Activated CD8-positive, alpha-beta T cell treated with anti-CD3 and anti-CD28 coated beads for 36 hours (primary cell): ENCODE results near the gene C1orf159. TPM values are rescaled to one million over a fixed set of nuclear protein-coding genes. Genes with fewer than 3 reads are reported as not detected.

Experiments used
- ATAC-seq: fragments of 200-7000 bp; cut with Tn5 transposase; one replicate; pipeline ENCODE4 v1.10.0; 2021; ENCODE audit warnings: mild to moderate bottlenecking, moderate library complexity
- CTCF ChIA-PET: fragments of 350-600 bp; sonication (Branson Sonifier 250); formaldehyde crosslinking; loops from one replicate; lab custom pipeline; 2021; ENCODE audit warnings: antibody characterized with exemption; lab: Charles Lee
- POLR2A ChIA-PET: fragments of 350-600 bp; sonication (Branson Sonifier 250); formaldehyde crosslinking; loops from one replicate; lab custom pipeline; 2021; ENCODE audit warnings: antibody characterized with exemption; lab: Charles Lee
- DNase-seq: peaks from one replicate; pipeline ENCODE4 v3.0.0-alpha.2; 2020
- H3K27ac Mint-ChIP-seq: one replicate; pipeline ENCODE4 v1.8.0; 2021; ENCODE audit warnings: mild to moderate bottlenecking, mixed read lengths
- H3K27me3 Mint-ChIP-seq: one replicate; pipeline ENCODE4 v1.8.0; 2021; ENCODE audit warnings: mixed read lengths
- H3K36me3 Mint-ChIP-seq: one replicate; pipeline ENCODE4 v1.8.0; 2021; ENCODE audit warnings: low read depth, mixed read lengths
- H3K4me1 Mint-ChIP-seq: one replicate; pipeline ENCODE4 v1.8.0; 2021; ENCODE audit warnings: low read depth, mixed read lengths
- H3K4me3 Mint-ChIP-seq: one replicate; pipeline ENCODE4 v1.8.0; 2021; ENCODE audit warnings: mild to moderate bottlenecking, moderate library complexity, mixed read lengths
- H3K9me3 Mint-ChIP-seq: one replicate; pipeline ENCODE4 v1.8.0; 2021; ENCODE audit warnings: mixed read lengths
- intact Hi-C: fragments of 100-400 bp; cut with micrococcal nuclease; formaldehyde crosslinking; loops from one replicate; pipeline ENCODE4 v1.10.0; 2022
- total RNA-seq, 2 experiments: library from RNA; stranded (reverse); gene quantifications; one replicate each; pipeline ENCODE4 v1.2.3, GENCODE V29; 2021
- TF ChIP-seq, protein P1 (sequence below): fragments of 200-600 bp; IDR thresholded peaks from one replicate; pipeline ENCODE4 v1.8.0; 2022; ENCODE audit warnings: antibody characterized with exemption, mild to moderate bottlenecking

The C1orf159 gene
- total RNA-seq, 2 experiments from 2014 or later = 17.5 to 20.3 TPM

DNA sequence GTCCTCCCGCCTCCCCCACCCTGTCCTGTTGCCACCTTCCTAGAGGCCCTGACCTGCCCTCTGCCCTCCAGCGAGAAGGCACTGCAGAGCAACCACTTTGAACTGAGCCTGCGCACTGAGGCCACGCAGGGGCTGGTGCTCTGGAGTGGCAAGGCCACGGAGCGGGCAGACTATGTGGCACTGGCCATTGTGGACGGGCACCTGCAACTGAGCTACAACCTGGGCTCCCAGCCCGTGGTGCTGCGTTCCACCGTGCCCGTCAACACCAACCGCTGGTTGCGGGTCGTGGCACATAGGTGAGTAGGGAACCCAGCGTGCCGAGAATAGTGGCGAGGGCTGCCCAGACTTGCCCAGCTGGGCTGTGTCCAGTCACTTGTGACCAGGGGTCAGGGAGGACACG is 62.2 kb downstream of the C1orf159 start:
- DNase-seq = no peak
- Mint-ChIP-seq H3K4me1 (peaks cover 2% of the 10 kb centered on the region), H3K4me3 (no peak overlapping the region), H3K27ac (no peak overlapping the region), H3K9me3 (no peaks in the 10 kb centered on the region), H3K36me3 (peaks cover 1% of the 10 kb centered on the region), H3K27me3 (peaks cover 14% of the 10 kb centered on the region)
- ChIA-PET CTCF (no interaction called here), POLR2A (no interaction called here)
- TF ChIP-seq, protein P1, sequence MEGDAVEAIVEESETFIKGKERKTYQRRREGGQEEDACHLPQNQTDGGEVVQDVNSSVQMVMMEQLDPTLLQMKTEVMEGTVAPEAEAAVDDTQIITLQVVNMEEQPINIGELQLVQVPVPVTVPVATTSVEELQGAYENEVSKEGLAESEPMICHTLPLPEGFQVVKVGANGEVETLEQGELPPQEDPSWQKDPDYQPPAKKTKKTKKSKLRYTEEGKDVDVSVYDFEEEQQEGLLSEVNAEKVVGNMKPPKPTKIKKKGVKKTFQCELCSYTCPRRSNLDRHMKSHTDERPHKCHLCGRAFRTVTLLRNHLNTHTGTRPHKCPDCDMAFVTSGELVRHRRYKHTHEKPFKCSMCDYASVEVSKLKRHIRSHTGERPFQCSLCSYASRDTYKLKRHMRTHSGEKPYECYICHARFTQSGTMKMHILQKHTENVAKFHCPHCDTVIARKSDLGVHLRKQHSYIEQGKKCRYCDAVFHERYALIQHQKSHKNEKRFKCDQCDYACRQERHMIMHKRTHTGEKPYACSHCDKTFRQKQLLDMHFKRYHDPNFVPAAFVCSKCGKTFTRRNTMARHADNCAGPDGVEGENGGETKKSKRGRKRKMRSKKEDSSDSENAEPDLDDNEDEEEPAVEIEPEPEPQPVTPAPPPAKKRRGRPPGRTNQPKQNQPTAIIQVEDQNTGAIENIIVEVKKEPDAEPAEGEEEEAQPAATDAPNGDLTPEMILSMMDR = no peak
- intact Hi-C loops = no loop called here
- no peak for ATAC-seq

DNA sequence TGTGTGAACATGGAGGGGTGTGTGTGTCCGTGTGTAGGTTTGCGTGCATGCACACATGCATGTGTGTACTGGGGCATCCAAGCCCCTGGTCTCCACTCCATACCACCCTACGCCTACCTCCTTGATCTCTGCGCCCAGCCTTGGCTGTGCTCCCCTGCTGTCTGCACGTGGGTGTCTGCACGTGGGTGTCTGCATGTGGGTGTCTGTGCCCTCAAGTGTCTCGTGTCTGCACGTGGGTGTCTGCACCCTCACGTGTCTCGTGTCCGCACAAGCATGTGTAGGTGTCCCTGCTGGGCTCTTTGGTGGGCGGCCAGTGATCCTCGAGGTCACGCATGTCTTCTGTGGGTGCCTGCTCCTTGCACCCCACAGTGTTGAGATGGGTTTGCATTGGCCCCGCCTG is 62.9 kb downstream of the C1orf159 start:
- Mint-ChIP-seq H3K27me3 (peaks cover 7% of the 10 kb centered on the region), H3K9me3 (no peaks in the 10 kb centered on the region), H3K36me3 (peaks cover 1% of the 10 kb centered on the region), H3K4me1 (no peaks in the 10 kb centered on the region), H3K27ac (no peak overlapping the region), H3K4me3 (no peak overlapping the region)
- TF ChIP-seq, protein P1 = no peak
- DNase-seq = no peak
- POLR2A ChIA-PET = no interaction called here
- CTCF ChIA-PET = no interaction called here
- intact Hi-C loops = no loop called here
- no peak for ATAC-seq

DNA sequence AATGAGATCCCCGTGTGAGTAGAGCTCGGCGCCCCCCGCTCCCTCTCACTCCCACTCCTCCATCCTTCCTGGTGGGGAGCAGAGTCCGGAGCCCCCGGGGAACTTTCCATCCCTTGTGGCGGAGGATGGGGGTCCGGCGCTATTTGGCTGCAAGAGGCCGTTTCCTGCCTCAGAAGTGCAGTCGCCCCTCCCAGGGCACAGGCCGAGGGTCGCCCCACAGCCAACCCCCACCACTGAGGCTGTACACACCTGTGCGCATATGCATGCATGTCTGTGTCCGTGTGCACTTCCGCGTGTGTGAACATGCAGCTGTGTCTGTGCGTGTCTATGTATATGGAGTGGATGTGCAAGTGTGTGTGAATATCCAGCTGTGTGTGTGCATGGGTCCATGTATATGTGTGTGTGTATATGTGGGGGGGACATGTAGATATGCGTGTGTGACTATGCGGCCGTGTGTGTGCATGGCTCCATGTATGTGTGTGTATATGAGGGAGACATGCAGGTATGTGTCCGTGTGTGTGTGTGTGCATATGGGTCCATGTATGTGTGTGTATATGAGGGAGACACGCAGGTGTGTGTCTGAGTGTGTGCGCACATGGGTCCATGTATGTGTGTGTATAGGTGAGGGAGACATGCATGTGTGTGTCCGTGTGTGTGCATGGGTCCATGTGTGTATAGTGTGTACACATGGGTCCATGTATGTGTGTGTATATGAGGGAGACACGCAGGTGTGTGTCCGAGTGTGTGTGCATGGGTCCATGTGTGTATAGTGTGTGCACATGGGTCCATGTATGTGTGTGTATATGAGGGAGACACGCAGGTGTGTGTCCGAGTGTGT is 63.7 kb downstream of the C1orf159 start:
- H3K27ac Mint-ChIP-seq = no peak overlapping the region
- ATAC-seq (no peak), DNase-seq (no peak)
- intact Hi-C loops = no loop called here
- TF ChIP-seq, protein P1 = no peak
- no peak overlapping the region for H3K4me3 Mint-ChIP-seq
- no peaks in the 10 kb centered on the region for H3K9me3 Mint-ChIP-seq
- ChIA-PET POLR2A (no interaction called here), CTCF (no interaction called here)
- peaks cover 1% of the 10 kb centered on the region for H3K36me3 Mint-ChIP-seq
- peaks cover 4% of the 10 kb centered on the region for H3K27me3 Mint-ChIP-seq
- no peaks in the 10 kb centered on the region for H3K4me1 Mint-ChIP-seq

DNA sequence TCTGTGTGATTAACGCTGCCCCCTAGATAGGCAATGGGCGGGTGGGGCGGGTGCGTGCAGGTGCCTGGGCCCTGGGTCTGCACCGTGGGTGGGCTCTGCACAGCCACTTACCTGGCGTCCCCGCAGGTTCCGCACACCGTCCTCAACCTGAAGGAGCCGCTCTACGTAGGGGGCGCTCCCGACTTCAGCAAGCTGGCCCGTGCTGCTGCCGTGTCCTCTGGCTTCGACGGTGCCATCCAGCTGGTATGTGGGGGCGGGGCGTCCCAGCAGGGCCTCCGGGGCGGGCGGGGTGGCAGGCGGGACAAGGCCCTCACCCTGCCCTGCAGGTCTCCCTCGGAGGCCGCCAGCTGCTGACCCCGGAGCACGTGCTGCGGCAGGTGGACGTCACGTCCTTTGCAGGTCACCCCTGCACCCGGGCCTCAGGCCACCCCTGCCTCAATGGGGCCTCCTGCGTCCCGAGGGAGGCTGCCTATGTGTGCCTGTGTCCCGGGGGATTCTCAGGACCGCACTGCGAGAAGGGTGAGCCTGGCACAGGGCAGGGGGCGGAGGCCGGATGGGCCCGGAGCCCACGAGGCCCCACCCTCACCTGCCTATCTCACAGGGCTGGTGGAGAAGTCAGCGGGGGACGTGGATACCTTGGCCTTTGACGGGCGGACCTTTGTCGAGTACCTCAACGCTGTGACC is 64.6 kb downstream of the C1orf159 start:
- H3K9me3 Mint-ChIP-seq = no peaks in the 10 kb centered on the region
- H3K4me1 Mint-ChIP-seq = no peaks in the 10 kb centered on the region
- POLR2A ChIA-PET = no interaction called here
- H3K4me3 Mint-ChIP-seq = no peak overlapping the region
- DNase-seq (no peak), ATAC-seq (no peak)
- no peak overlapping the region for H3K27ac Mint-ChIP-seq
- peaks cover 1% of the 10 kb centered on the region for H3K36me3 Mint-ChIP-seq
- no peaks in the 10 kb centered on the region for H3K27me3 Mint-ChIP-seq
- intact Hi-C loops = no loop called here
- CTCF ChIA-PET = no interaction called here
- TF ChIP-seq, protein P1 = no peak

DNA sequence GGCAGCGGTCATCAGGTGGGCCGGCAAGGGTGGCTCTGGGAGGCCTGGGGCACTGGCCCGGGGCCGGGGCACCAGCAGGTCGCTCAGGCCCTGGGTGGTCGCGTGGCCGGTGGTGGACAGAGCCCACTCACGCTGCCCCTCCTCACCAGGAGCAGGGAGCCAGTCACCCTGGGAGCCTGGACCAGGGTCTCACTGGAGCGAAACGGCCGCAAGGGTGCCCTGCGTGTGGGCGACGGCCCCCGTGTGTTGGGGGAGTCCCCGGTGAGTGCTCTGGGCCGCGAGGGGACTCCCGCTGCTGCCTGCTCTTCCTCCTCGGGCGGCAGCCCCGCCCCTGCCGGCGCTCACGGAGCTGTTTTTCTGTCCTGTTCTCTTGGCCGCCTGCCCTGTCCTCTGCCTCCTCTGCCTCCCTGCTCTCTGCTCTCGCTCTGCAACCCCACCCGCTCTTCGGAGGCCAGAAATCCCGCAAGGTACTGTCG is 65.3 kb downstream of the C1orf159 start:
- peaks cover 1% of the 10 kb centered on the region for H3K36me3 Mint-ChIP-seq
- ChIA-PET CTCF (no interaction called here), POLR2A (no interaction called here)
- ATAC-seq (no peak), DNase-seq (no peak)
- H3K27me3 Mint-ChIP-seq = no peaks in the 10 kb centered on the region
- H3K27ac Mint-ChIP-seq = no peak overlapping the region
- no peaks in the 10 kb centered on the region for H3K9me3 Mint-ChIP-seq
- intact Hi-C loops = no loop called here
- H3K4me1 Mint-ChIP-seq = no peaks in the 10 kb centered on the region
- TF ChIP-seq, protein P1 = no peak
- H3K4me3 Mint-ChIP-seq = no peak overlapping the region
